ENCODE measurements around the gene TRIAP1. TPM values are rescaled to one million over a fixed set of nuclear protein-coding genes. Genes with fewer than 3 reads are reported as not detected.

The TRIAP1 gene
- total RNA-seq, 4 donors from 2014 or later, result 14.4 to 33.7 (median 28.0) TPM

GRCh38 chr12:120413901-120414695 lies 32.1 kb downstream of the TRIAP1 start:
- ATAC-seq (no peak), DNase-seq (no peak)
- Histone ChIP-seq H3K27me3 (peaks cover 0 to 8% (median 4%) of the 10 kb centered on the region in 3 donors), H3K9me3 (no peaks in the 10 kb centered on the region), H3K27ac (no peak overlapping the region), H3K4me3 (no peak overlapping the region), H3K4me1 (no peaks in the 10 kb centered on the region), H3K36me3 (no peaks in the 10 kb centered on the region)
- in situ Hi-C loops (cut with MboI; ENCODE audit: low sequenced_read_pairs in 4 of 4), result no loop called here
- no peak for TF ChIP-seq POLR2A (IDR thresholded peaks at IDR 0.05)
- TF ChIP-seq, protein P1, sequence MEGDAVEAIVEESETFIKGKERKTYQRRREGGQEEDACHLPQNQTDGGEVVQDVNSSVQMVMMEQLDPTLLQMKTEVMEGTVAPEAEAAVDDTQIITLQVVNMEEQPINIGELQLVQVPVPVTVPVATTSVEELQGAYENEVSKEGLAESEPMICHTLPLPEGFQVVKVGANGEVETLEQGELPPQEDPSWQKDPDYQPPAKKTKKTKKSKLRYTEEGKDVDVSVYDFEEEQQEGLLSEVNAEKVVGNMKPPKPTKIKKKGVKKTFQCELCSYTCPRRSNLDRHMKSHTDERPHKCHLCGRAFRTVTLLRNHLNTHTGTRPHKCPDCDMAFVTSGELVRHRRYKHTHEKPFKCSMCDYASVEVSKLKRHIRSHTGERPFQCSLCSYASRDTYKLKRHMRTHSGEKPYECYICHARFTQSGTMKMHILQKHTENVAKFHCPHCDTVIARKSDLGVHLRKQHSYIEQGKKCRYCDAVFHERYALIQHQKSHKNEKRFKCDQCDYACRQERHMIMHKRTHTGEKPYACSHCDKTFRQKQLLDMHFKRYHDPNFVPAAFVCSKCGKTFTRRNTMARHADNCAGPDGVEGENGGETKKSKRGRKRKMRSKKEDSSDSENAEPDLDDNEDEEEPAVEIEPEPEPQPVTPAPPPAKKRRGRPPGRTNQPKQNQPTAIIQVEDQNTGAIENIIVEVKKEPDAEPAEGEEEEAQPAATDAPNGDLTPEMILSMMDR (IDR thresholded peaks at IDR 0.05 in 4 of 5, conservative IDR thresholded peaks at IDR 0.05 in 1 of 5), result no peak
- intact Hi-C loops (cut with DNase I; ENCODE audit: low total_unique reads), result no loop called here

GRCh38 chr12:120412421-120412820 lies 33.8 kb downstream of the TRIAP1 start:
- DNase-seq (no peak), ATAC-seq (no peak)
- H3K4me3 ChIP-seq, result no peak overlapping the region
- no peaks in the 10 kb centered on the region for H3K4me1 ChIP-seq
- H3K27me3 ChIP-seq, result no peaks in the 10 kb centered on the region
- H3K9me3 ChIP-seq, result no peaks in the 10 kb centered on the region
- H3K27ac ChIP-seq, result no peak overlapping the region
- no peak for TF ChIP-seq POLR2A (IDR thresholded peaks at IDR 0.05)
- in situ Hi-C loops (cut with MboI; ENCODE audit: low sequenced_read_pairs in 4 of 4) (no loop called here), intact Hi-C loops (cut with DNase I; ENCODE audit: low total_unique reads) (no loop called here)
- no peaks in the 10 kb centered on the region for H3K36me3 ChIP-seq

GRCh38 chr12:120408771-120409170 lies 37.4 kb downstream of the TRIAP1 start:
- no peaks in the 10 kb centered on the region for H3K36me3 ChIP-seq
- intact Hi-C loops (cut with DNase I; ENCODE audit: low total_unique reads), result no loop called here
- TF ChIP-seq, protein P1 (IDR thresholded peaks at IDR 0.05 in 4 of 5, conservative IDR thresholded peaks at IDR 0.05 in 1 of 5), result no peak
- TF ChIP-seq POLR2A (IDR thresholded peaks at IDR 0.05), result no peak
- H3K27me3 ChIP-seq, result no peaks in the 10 kb centered on the region
- ATAC-seq, result no peak
- H3K27ac ChIP-seq, result no peak overlapping the region
- no peak overlapping the region for H3K4me3 ChIP-seq
- no peaks in the 10 kb centered on the region for H3K9me3 ChIP-seq
- H3K4me1 ChIP-seq, result no peaks in the 10 kb centered on the region
- in situ Hi-C loops (cut with MboI; ENCODE audit: low sequenced_read_pairs in 4 of 4), result no loop called here
- no peak for DNase-seq

DNA sequence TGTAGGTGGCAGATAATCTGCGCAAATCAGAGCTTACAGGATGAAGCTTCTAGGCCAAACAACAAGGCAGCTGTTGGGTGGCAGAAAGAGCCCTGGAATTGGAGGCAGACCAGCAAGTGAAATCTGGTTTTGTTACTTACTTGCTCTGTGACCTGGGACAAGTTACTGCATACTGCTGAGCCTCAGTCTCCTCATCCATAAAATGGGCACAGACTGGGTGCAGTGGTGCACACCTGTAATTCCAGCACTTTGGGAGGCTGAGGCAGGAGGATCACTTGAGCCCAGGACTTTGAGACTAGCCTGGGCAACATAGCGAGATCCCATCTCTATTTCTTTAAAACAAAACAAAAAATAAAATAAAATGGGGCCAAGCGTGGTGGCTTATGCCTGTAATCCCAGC lies 39.6 kb downstream of the TRIAP1 start:
- Histone ChIP-seq H3K9me3 (no peaks in the 10 kb centered on the region), H3K27me3 (no peaks in the 10 kb centered on the region), H3K36me3 (no peaks in the 10 kb centered on the region), H3K4me3 (no peak overlapping the region), H3K4me1 (no peaks in the 10 kb centered on the region), H3K27ac (no peak overlapping the region)
- intact Hi-C loops (cut with DNase I; ENCODE audit: low total_unique reads) (no loop called here), in situ Hi-C loops (cut with MboI; ENCODE audit: low sequenced_read_pairs in 4 of 4) (no loop called here)
- TF ChIP-seq, protein P1 (IDR thresholded peaks at IDR 0.05 in 4 of 5, conservative IDR thresholded peaks at IDR 0.05 in 1 of 5), result no peak
- TF ChIP-seq POLR2A (IDR thresholded peaks at IDR 0.05), result no peak
- no peak for DNase-seq
- ATAC-seq, result no peak

DNA sequence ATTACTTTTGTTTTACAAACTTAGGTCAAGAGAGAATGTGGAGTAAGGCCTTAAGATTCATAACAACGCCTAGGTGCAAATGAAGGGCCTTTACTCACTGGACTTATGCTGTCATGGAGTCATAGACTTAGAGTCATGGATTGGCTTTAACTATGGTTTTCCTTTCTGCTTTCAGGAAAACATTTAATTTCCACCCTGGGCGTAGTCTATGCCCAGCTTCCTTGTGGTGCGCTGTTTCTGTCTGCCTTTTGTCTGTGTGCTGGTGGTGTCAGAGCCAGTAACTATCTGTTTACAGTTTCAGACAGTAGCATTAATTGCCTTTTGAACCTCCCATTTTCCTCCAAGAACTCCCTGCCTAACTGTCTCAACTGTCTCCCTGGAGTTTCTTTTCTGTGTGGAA lies 40.1 kb downstream of the TRIAP1 start:
- TF ChIP-seq, protein P1 (IDR thresholded peaks at IDR 0.05 in 4 of 5, conservative IDR thresholded peaks at IDR 0.05 in 1 of 5), result no peak
- no peak for TF ChIP-seq POLR2A (IDR thresholded peaks at IDR 0.05)
- no peak overlapping the region for H3K4me3 ChIP-seq
- no peaks in the 10 kb centered on the region for H3K4me1 ChIP-seq
- H3K9me3 ChIP-seq, result no peaks in the 10 kb centered on the region
- intact Hi-C loops (cut with DNase I; ENCODE audit: low total_unique reads) (no loop called here), in situ Hi-C loops (cut with MboI; ENCODE audit: low sequenced_read_pairs in 4 of 4) (no loop called here)
- no peak overlapping the region for H3K27ac ChIP-seq
- DNase-seq, result no peak
- H3K27me3 ChIP-seq, result no peaks in the 10 kb centered on the region
- ATAC-seq, result no peak
- no peaks in the 10 kb centered on the region for H3K36me3 ChIP-seq
